Erythroblast (primary cell): Measurements from ENCODE around the gene RNF213.

ENCODE experiments used
- GATA1 ChIP-seq: IDR thresholded peaks from 2 replicates; pipeline ENCODE4 v1.6.1; 2011; ENCODE audit warnings: low read depth, mild to moderate bottlenecking, control low read depth, low read length, moderate library complexity
- POLR2A ChIP-seq: IDR thresholded peaks from 2 replicates; pipeline ENCODE4 v1.6.1; 2011; ENCODE audit warnings: mild to moderate bottlenecking, low read length

GRCh38 chr17:80337195-80337895, 76.7 kb downstream of the RNF213 start:
- TF ChIP-seq POLR2A = no peak
- TF ChIP-seq GATA1 = no peak
